Testis (tissue), 3 donors: Measurements from ENCODE around the gene ERBIN. TPM values are rescaled to one million over a fixed set of nuclear protein-coding genes. Genes with fewer than 3 reads are reported as not detected.
"Not testable (repeated sequence)": the region's sequence is repeated elsewhere in the genome, so short reads cannot be mapped to it uniquely, and the experiment has no call there.

Source experiments
- DNase-seq: peaks from one replicate; pipeline ENCODE4 v3.0.0-alpha.2; 2019
- H3K27ac ChIP-seq, 2 donors: fragments of 200-600 bp; sonication (generic); one replicate each; pipeline ENCODE4 v1.5.1; 2019
- H3K27me3 ChIP-seq: fragments of 200-600 bp; sonication (generic); one replicate; pipeline ENCODE4 v1.5.1; 2019
- H3K36me3 ChIP-seq: fragments of 200-600 bp; sonication (generic); one replicate; pipeline ENCODE4 v1.5.1; 2017; ENCODE audit warnings: low read depth; ENCODE audit errors: missing control alignments
- H3K4me1 ChIP-seq: fragments of 200-600 bp; sonication (generic); one replicate; pipeline ENCODE4 v1.5.1; 2019
- H3K4me3 ChIP-seq, 2 donors: fragments of 200-600 bp; sonication (generic); one replicate each; pipeline ENCODE4 v1.5.1; 2017 to 2019
- H3K9me3 ChIP-seq: fragments of 200-600 bp; sonication (generic); one replicate; pipeline ENCODE4 v1.5.1; 2017
- POLR2A ChIP-seq: fragments of 450-650 bp; IDR thresholded peaks from one replicate; pipeline ENCODE4 v1.6.1; 2017; ENCODE audit warnings: antibody characterized with exemption, mild to moderate bottlenecking, moderate library complexity
- WGBS, 2 donors: methylation state at CpG; one replicate each; pipeline ENCODE4 v1.1.5; 2018; 5-methylcytosine and 5-hydroxymethylcytosine counted together
- intact Hi-C: fragments of 100-400 bp; cut with DNase I; formaldehyde crosslinking; loops from one replicate; pipeline ENCODE4 v1.15.1; 2023; ENCODE audit warnings: low total_unique reads
- polyA plus RNA-seq: library from polyadenylated mRNA; stranded (reverse); fragments of 350-450 nt; fragmentation: Illumina TruSeq; extraction: RNeasy Lipid Tissue Mini Kit (QIAGEN cat#74804); gene quantifications from one replicate; pipeline ENCODE4 v1.2.3, GENCODE V29; 2014; ENCODE audit warnings: low read depth, low replicate concordance; ENCODE audit not compliant: insufficient read depth
- total RNA-seq, 2 donors: library from RNA; depleted of rRNA; stranded (reverse); fragments of >200 nt; gene quantifications; one replicate each; pipeline ENCODE4 v1.2.3, GENCODE V29; 2016
- TF ChIP-seq, protein P1 (sequence below), 3 experiments: fragments of 450-650 bp in 2 of 3; fragments of 200-600 bp in 1 of 3; sonication (generic) in 1 of 3; IDR thresholded peaks; one replicate each; pipeline ENCODE4 v1.5.1; 2016 to 2019; ENCODE audit warnings: antibody characterized with exemption in 3 of 3, mild to moderate bottlenecking in 2 of 3, moderate library complexity in 1 of 3

Gene ERBIN
- total and polyA plus RNA-seq, 3 donors from 2014 or later, result 45.7 to 98.3 (median 79.8) TPM

DNA sequence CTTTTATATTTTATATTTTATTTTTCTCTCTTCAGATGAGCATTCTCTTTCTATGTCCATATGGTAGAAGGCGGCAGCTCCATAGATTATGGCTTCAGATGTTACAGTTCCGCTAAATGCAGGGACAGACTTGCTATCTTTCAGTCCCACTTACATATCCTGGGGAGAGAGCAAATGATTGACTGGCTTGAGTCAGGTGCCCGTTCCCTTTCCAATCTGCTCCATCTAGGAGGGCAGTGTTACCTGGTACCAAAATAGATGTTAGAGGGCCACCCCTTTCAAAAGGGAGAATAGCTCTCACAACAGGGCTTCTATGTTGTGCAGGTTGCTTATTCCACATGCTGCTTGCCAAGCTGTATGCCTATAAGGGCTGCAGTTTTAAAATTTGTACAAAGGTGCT lies 45.3 kb downstream of the ERBIN start:
- 86 to 90% methylated on average over 3 of the region's 3 CpGs for WGBS, 2 donors
- intact Hi-C loops, result no loop called here
- Histone ChIP-seq H3K36me3 (no peaks in the 10 kb centered on the region), H3K27ac (no peak overlapping the region), H3K4me3 (no peak overlapping the region), H3K4me1 (peaks cover 14% of the 10 kb centered on the region), H3K27me3 (no peaks in the 10 kb centered on the region), H3K9me3 (no peaks in the 10 kb centered on the region)
- no peak for DNase-seq
- TF ChIP-seq, protein P1, sequence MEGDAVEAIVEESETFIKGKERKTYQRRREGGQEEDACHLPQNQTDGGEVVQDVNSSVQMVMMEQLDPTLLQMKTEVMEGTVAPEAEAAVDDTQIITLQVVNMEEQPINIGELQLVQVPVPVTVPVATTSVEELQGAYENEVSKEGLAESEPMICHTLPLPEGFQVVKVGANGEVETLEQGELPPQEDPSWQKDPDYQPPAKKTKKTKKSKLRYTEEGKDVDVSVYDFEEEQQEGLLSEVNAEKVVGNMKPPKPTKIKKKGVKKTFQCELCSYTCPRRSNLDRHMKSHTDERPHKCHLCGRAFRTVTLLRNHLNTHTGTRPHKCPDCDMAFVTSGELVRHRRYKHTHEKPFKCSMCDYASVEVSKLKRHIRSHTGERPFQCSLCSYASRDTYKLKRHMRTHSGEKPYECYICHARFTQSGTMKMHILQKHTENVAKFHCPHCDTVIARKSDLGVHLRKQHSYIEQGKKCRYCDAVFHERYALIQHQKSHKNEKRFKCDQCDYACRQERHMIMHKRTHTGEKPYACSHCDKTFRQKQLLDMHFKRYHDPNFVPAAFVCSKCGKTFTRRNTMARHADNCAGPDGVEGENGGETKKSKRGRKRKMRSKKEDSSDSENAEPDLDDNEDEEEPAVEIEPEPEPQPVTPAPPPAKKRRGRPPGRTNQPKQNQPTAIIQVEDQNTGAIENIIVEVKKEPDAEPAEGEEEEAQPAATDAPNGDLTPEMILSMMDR (IDR thresholded peaks at IDR 0.05), result no peak
- no peak for TF ChIP-seq POLR2A

DNA sequence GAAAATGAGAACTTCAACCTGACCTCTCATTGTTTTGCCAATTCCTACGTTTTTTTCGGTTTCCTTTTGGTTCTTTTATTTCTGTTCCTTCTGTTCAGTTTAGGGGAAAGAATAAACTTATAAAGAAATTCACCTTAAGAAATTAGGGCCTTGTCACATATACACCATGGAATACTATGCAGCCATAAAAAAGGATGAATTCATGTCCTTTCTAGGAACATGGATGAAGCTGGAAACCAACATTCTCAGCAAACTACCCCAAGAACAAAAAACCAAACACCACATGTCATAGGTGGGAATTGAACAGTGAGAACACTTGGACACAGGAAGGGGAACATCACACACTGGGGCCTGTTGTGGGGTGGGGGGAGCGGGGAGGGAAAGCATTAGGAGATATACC lies 46.5 kb downstream of the ERBIN start:
- WGBS, 2 donors, result 88 to 89% methylated on average over 3 of the region's 3 CpGs
- peaks cover 14% of the 10 kb centered on the region for H3K4me1 ChIP-seq
- H3K36me3 ChIP-seq, intact Hi-C loops, H3K27ac ChIP-seq, H3K9me3 ChIP-seq, H3K4me3 ChIP-seq, H3K27me3 ChIP-seq, DNase-seq: not testable (repeated sequence)

DNA sequence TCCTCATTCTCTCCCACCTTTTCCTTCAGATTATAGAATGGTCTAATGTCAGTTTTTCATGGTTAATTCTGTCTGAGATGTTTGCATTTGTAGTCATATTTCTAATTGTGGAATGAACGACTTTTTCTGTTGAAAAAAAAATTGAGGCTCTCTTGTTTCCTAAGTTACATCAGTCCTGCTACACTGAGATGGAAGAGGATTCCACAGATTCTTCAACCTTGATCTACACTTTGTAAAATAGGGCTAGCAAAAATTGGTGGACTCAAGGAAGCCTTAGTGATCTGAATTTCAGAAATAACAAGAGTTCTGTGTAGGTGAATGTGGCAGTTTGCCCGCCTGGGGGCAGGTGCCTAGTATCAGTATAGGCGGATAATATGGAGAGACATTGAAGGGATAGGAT lies 51.9 kb downstream of the ERBIN start:
- Histone ChIP-seq H3K4me3 (no peak overlapping the region), H3K4me1 (no peaks in the 10 kb centered on the region), H3K27me3 (no peaks in the 10 kb centered on the region), H3K27ac (no peak overlapping the region), H3K9me3 (no peaks in the 10 kb centered on the region), H3K36me3 (no peaks in the 10 kb centered on the region)
- no peak for DNase-seq
- intact Hi-C loops, result no loop called here
- WGBS, 2 donors, result 68 to 92% methylated on average over 3 of the region's 3 CpGs
- TF ChIP-seq, protein P1 (IDR thresholded peaks at IDR 0.05), result no peak
- TF ChIP-seq POLR2A, result no peak

DNA sequence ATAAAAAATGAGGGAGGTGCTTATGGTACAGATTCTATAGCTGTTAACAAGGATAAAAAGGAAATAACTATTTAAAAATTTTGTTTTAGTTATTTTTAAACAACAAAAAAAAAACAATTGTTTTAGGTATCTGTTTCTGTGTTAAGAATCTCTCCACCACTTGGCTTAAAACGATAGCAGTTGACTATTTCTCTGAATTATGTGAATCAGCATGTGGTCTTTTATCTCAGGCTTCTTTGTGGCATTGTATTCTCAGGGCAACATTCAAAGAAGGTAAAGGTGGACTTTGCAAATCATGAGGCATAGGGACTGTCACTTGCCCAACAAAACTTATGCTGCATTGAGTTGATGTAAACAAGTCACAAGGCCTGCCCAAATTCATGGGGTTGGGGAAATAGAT lies 55.2 kb downstream of the ERBIN start:
- Histone ChIP-seq H3K4me3 (no peak overlapping the region), H3K9me3 (no peaks in the 10 kb centered on the region), H3K4me1 (no peaks in the 10 kb centered on the region), H3K36me3 (no peaks in the 10 kb centered on the region), H3K27ac (no peak overlapping the region), H3K27me3 (no peaks in the 10 kb centered on the region)
- no peak for DNase-seq
- intact Hi-C loops, result no loop called here
- no peak for TF ChIP-seq POLR2A
- TF ChIP-seq, protein P1 (IDR thresholded peaks at IDR 0.05), result no peak
- WGBS, 2 donors, result 67 to 81% methylated on average over 1 of the region's 1 CpG

DNA sequence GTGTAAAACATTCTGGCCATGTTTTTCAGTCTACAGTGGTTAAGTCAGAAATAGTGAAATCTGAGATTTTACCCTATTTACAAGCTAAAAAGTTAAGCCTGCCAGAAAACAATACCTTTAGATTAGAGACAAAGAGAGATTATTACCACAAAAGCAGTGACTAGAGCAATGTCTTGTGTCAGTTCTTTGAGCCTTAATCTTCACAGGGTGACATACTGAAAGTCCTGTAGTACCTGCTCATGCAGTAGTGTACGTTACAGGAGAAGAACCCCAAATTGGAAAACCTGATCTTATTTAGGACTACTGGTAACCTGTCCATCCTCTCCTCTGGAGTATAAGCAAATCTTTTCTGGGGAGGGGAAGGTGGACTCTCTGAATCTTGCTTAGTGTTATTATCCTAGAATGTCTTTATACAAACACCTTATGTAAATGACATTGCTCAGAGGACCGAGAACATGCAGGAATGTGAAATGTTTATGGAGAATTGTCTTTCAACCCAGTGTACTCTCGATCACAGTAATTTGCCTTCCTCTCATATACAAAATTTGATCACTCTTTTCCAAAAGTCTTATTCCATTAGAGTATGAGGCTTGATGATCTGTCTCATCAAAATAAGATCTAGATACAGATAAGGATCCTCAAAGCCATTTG lies 55.7 kb downstream of the ERBIN start:
- Histone ChIP-seq H3K27me3 (no peaks in the 10 kb centered on the region), H3K4me1 (no peaks in the 10 kb centered on the region), H3K36me3 (no peaks in the 10 kb centered on the region), H3K9me3 (no peaks in the 10 kb centered on the region), H3K27ac (no peak overlapping the region), H3K4me3 (no peak overlapping the region)
- intact Hi-C loops, result no loop called here
- WGBS, 2 donors, result 97 to 98% methylated on average over 3 of the region's 3 CpGs
- no peak for DNase-seq
- TF ChIP-seq, protein P1 (IDR thresholded peaks at IDR 0.05), result no peak
